ENCODE results near the gene BAZ2B.

The BAZ2B gene

GRCh38 chr2:159298967-159299366, 317.4 kb downstream of the BAZ2B start:
- H3K4me3 ChIP-seq (ENCODE audit: low read length), result no peak overlapping the region
- H3K27me3 ChIP-seq (ENCODE audit: insufficient read depth, low read length), result no peaks in the 10 kb centered on the region
- H3K4me1 ChIP-seq (ENCODE audit: insufficient read depth, low read length), result no peaks in the 10 kb centered on the region
- no peak overlapping the region for H3K9ac ChIP-seq (ENCODE audit: low read depth, low read length)
- no peaks in the 10 kb centered on the region for H3K9me3 ChIP-seq (ENCODE audit: insufficient read depth, low read depth, low read length)
- no peaks in the 10 kb centered on the region for H3K36me3 ChIP-seq (ENCODE audit: insufficient read depth, low read length)
- H3K27ac ChIP-seq (ENCODE audit: low read depth, low read length), result no peak overlapping the region

DNA sequence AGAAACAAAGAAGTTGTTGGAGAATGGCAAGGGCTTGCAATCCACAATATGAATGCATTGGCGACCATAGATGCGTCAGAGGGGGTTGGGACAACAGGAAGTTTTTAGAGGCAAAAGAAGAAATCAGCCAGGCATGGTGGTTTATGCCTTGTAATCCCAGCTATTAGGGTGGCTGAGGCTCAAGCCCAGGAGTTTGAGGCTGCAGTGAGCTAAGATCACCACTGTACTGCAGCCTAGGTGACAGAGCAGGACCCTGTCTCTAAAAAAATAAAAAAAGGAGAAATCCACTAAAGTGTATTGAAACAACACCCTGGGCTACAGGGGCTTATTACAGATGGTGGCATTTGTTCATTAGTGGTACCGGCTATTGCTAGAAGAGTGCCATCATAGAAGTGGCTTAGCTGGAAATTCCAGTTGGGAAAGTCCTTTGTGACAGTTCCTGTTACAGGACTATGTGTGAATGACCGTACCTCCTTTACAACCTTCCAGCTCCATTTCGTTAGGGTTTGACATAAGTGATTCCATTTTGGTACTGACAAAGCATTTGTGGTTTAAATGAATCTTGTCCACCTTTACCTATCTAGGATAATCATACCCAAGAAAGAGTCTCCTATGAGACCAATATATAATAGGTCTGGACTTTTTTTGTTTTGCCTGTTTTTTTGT, 319.2 kb downstream of the BAZ2B start:
- Histone ChIP-seq H3K27me3 (ENCODE audit: insufficient read depth, low read length) (no peaks in the 10 kb centered on the region), H3K27ac (ENCODE audit: low read depth, low read length) (no peak overlapping the region), H3K36me3 (ENCODE audit: insufficient read depth, low read length) (no peaks in the 10 kb centered on the region), H3K4me3 (ENCODE audit: low read length) (no peak overlapping the region), H3K9ac (ENCODE audit: low read depth, low read length) (no peak overlapping the region), H3K9me3 (ENCODE audit: insufficient read depth, low read depth, low read length) (no peaks in the 10 kb centered on the region), H3K4me1 (ENCODE audit: insufficient read depth, low read length) (no peaks in the 10 kb centered on the region)
- WGBS, result 88% methylated on average over 4 of the region's 5 CpGs

- no peak overlapping the region for H3K9ac ChIP-seq (ENCODE audit: low read depth, low read length)
These were observed 324.2 kb downstream of the BAZ2B start for GRCh38 chr2:159292157-159292556.

DNA sequence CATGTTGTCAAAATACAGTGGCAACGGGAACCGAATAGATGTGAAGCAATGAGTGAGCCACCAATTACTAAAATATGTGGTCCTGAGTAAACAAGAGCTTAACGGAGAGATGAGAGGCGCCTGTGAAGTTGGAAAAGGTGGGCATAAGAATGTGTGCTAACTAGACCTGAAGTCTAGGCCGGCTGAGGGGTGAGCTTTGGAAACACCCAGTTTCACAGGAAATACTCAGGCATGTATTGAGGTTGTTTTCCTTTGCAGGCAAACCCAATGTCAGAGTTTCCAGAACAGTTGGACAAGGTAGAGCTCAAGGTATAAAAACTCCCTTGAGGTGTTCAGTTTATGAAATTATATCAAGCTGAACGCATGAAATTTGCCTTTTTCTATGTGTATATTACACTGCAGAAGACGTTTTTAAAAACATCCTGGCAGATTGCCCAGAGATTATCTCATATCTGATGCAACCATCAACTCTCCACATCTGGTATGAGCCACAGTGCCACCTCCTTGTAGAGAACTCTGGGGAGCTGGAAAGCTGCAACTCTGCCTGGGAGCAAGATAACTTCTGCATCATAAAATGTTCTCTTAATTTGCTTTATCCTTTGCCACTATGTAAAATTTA, 325.9 kb downstream of the BAZ2B start:
- Histone ChIP-seq H3K4me1 (ENCODE audit: insufficient read depth, low read length) (peaks cover 5% of the 10 kb centered on the region), H3K27ac (ENCODE audit: low read depth, low read length) (no peak overlapping the region), H3K9ac (ENCODE audit: low read depth, low read length) (no peak overlapping the region), H3K36me3 (ENCODE audit: insufficient read depth, low read length) (no peaks in the 10 kb centered on the region), H3K4me3 (ENCODE audit: low read length) (no peak overlapping the region), H3K27me3 (ENCODE audit: insufficient read depth, low read length) (no peaks in the 10 kb centered on the region), H3K9me3 (ENCODE audit: insufficient read depth, low read depth, low read length) (no peaks in the 10 kb centered on the region)
- 94% methylated on average over 7 of the region's 7 CpGs for WGBS

More at GRCh38 chr2:159292157-159292556, 324.2 kb downstream of the BAZ2B start:
- no peak overlapping the region for H3K27ac ChIP-seq (ENCODE audit: low read depth, low read length)
- no peaks in the 10 kb centered on the region for H3K36me3 ChIP-seq (ENCODE audit: insufficient read depth, low read length)
- no peaks in the 10 kb centered on the region for H3K9me3 ChIP-seq (ENCODE audit: insufficient read depth, low read depth, low read length)
- 76% methylated on average over 6 of the region's 6 CpGs for WGBS
- no peaks in the 10 kb centered on the region for H3K27me3 ChIP-seq (ENCODE audit: insufficient read depth, low read length)
- no peak overlapping the region for H3K4me3 ChIP-seq (ENCODE audit: low read length)
- peaks cover 5% of the 10 kb centered on the region for H3K4me1 ChIP-seq (ENCODE audit: insufficient read depth, low read length)

DNA sequence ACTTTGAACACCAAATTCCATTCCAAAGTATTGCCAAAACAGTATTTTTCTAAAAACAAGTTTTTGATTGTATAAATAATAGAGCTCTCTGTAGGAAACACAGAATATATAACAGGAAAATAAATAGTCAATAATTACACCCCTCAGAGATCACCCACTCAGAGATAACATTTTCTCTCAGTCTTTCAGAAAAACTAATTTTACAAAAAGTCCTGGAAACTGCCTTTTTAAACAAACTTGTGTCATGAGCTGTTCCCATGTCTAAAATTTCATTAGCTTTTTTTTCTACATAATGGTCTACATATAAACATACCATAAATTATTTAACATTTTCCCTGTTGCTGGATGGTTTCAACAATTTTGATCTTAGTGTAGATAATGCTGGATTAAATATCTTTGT, 328.6 kb downstream of the BAZ2B start:
- Histone ChIP-seq H3K4me1 (ENCODE audit: insufficient read depth, low read length) (peaks cover 5% of the 10 kb centered on the region), H3K9me3 (ENCODE audit: insufficient read depth, low read depth, low read length) (no peaks in the 10 kb centered on the region), H3K27ac (ENCODE audit: low read depth, low read length) (peak overlapping the region; percentile 97), H3K9ac (ENCODE audit: low read depth, low read length) (peak overlapping the region; percentile 89; the same call in 1 of the 2 replicates), H3K36me3 (ENCODE audit: insufficient read depth, low read length) (no peaks in the 10 kb centered on the region), H3K4me3 (ENCODE audit: low read length) (peak overlapping the region; percentile 67; the same call in 1 of the 2 replicates), H3K27me3 (ENCODE audit: insufficient read depth, low read length) (no peaks in the 10 kb centered on the region)

GRCh38 chr2:159286709-159287441, 329.5 kb downstream of the BAZ2B start:
- peak overlapping the region; percentile 97 for H3K27ac ChIP-seq (ENCODE audit: low read depth, low read length)
- H3K9ac ChIP-seq (ENCODE audit: low read depth, low read length), result peak overlapping the region; percentile 89
- peaks cover 5% of the 10 kb centered on the region for H3K4me1 ChIP-seq (ENCODE audit: insufficient read depth, low read length)
- no peaks in the 10 kb centered on the region for H3K36me3 ChIP-seq (ENCODE audit: insufficient read depth, low read length)
- WGBS, result 2% methylated on average over 50 of the region's 50 CpGs
- peak overlapping the region; percentile 67 for H3K4me3 ChIP-seq (ENCODE audit: low read length)
- no peaks in the 10 kb centered on the region for H3K27me3 ChIP-seq (ENCODE audit: insufficient read depth, low read length)
- no peaks in the 10 kb centered on the region for H3K9me3 ChIP-seq (ENCODE audit: insufficient read depth, low read depth, low read length)

- 0 out of 2 replicates have a peak, but pooled peaks cover 4% of the 10 kb centered on the region for H3K36me3 ChIP-seq (ENCODE audit: insufficient read depth, low read length)
- H3K4me1 ChIP-seq (ENCODE audit: insufficient read depth, low read length), result peaks cover 5% of the 10 kb centered on the region
- H3K9me3 ChIP-seq (ENCODE audit: insufficient read depth, low read depth, low read length), result no peaks in the 10 kb centered on the region
- WGBS, result 2% methylated on average over 64 of the region's 64 CpGs
- peak within 1 kb of the TSS; percentile 89 for H3K9ac ChIP-seq (ENCODE audit: low read depth, low read length)
- H3K27ac ChIP-seq (ENCODE audit: low read depth, low read length), result peak within 1 kb of the TSS; percentile 97
- peak within 1 kb of the TSS; percentile 67 for H3K4me3 ChIP-seq (ENCODE audit: low read length)
- no peaks in the 10 kb centered on the region for H3K27me3 ChIP-seq (ENCODE audit: insufficient read depth, low read length)
These were observed 330.2 kb downstream of the BAZ2B start, which contains the start of gene WDSUB1 for GRCh38 chr2:159285929-159286708. TSS of gene WDSUB1 (minus strand) at chr2:159286703. CDS start at chr2:159283069, 3,634 bp downstream.

DNA sequence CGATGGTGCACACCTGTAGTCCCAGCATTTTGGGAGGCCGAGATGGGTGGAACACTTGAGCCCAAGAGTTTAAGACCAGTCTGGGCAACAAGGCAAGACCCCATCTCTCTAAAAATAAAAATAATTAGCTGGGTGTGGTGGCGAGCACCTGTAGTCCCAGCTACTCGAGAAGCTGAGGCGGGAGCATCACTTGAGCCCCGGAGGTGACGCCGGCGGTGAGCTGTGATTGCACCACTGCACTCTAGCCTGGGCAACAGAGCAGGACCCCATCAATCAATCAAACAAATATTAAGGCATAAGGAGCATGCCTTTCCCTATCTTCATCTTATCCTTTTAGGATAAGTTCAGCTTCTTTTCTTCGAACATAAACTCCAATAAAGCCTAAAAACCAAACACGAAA, 330.9 kb downstream of the BAZ2B start:
- WGBS, result 91% methylated on average over 11 of the region's 11 CpGs
- Histone ChIP-seq H3K9ac (ENCODE audit: low read depth, low read length) (no peak overlapping the region), H3K4me3 (ENCODE audit: low read length) (peak overlapping the region; percentile 67), H3K27me3 (ENCODE audit: insufficient read depth, low read length) (no peaks in the 10 kb centered on the region), H3K27ac (ENCODE audit: low read depth, low read length) (no peak overlapping the region), H3K9me3 (ENCODE audit: insufficient read depth, low read depth, low read length) (no peaks in the 10 kb centered on the region), H3K36me3 (ENCODE audit: insufficient read depth, low read length) (0 out of 2 replicates have a peak, but pooled peaks cover 7% of the 10 kb centered on the region), H3K4me1 (ENCODE audit: insufficient read depth, low read length) (peaks cover 5% of the 10 kb centered on the region)

GRCh38 chr2:159283529-159283928, 332.8 kb downstream of the BAZ2B start:
- Histone ChIP-seq H3K9me3 (ENCODE audit: insufficient read depth, low read depth, low read length) (no peaks in the 10 kb centered on the region), H3K27me3 (ENCODE audit: insufficient read depth, low read length) (no peaks in the 10 kb centered on the region), H3K36me3 (ENCODE audit: insufficient read depth, low read length) (0 out of 2 replicates have a peak, but pooled peaks cover 7% of the 10 kb centered on the region), H3K27ac (ENCODE audit: low read depth, low read length) (no peak overlapping the region), H3K9ac (ENCODE audit: low read depth, low read length) (no peak overlapping the region), H3K4me3 (ENCODE audit: low read length) (no peak overlapping the region), H3K4me1 (ENCODE audit: insufficient read depth, low read length) (peaks cover 5% of the 10 kb centered on the region)
- WGBS, result 83% methylated on average over 5 of the region's 6 CpGs

DNA sequence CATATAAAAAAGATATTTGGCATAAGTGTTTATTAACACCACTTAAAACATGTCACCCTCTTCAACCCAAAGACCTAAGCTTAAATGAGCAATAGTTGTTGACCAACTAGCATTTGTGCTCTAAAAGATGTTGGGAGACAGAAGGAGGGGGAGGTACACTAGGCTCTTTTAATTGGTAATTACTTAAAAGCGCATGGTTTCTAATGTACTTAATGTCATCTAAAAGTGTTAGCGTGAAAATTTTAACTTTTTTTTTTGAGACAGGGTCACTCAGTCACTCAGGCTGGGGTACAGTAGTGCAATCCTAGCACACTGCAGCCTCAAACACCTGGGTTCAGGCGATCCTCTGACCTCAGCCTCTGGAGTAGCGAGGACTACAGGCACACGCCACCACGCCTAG, 335.3 kb downstream of the BAZ2B start:
- H3K9ac ChIP-seq (ENCODE audit: low read depth, low read length), result no peak overlapping the region
- no peaks in the 10 kb centered on the region for H3K9me3 ChIP-seq (ENCODE audit: insufficient read depth, low read depth, low read length)
- H3K27ac ChIP-seq (ENCODE audit: low read depth, low read length), result no peak overlapping the region
- no peak overlapping the region for H3K4me3 ChIP-seq (ENCODE audit: low read length)
- H3K36me3 ChIP-seq (ENCODE audit: insufficient read depth, low read length), result 0 out of 2 replicates have a peak, but pooled peaks cover 7% of the 10 kb centered on the region
- 92% methylated on average over 5 of the region's 6 CpGs for WGBS
- no peaks in the 10 kb centered on the region for H3K27me3 ChIP-seq (ENCODE audit: insufficient read depth, low read length)
- no peaks in the 10 kb centered on the region for H3K4me1 ChIP-seq (ENCODE audit: insufficient read depth, low read length)
